ENCODE measurements around the gene HIVEP2. TPM values are rescaled to one million over a fixed set of nuclear protein-coding genes. Genes with fewer than 3 reads are reported as not detected.
A peak's percentile ranks its signal among the peaks of the same experiment; 100 is the strongest.

HIVEP2 gene
- total and polyA plus RNA-seq, 2 donors (not counting 1 experiment from before 2014, with no cell fraction given) = 5.0 to 14.4 TPM

GRCh38 chr6:142821860-142822259 is 123.1 kb downstream of the HIVEP2 start:
- Histone ChIP-seq H2AFZ (ENCODE audit: low read length) (no peak overlapping the region), H3K4me2 (ENCODE audit: extremely low read depth, insufficient read depth, low read length) (no peak overlapping the region), H3K9ac (ENCODE audit: insufficient read depth, low read length) (no peak overlapping the region), H4K20me1 (ENCODE audit: control insufficient read depth, extremely low read depth, insufficient read depth, low read length) (no peaks in the 10 kb centered on the region), H3K27ac (ENCODE audit: insufficient read depth, low read length) (no peak overlapping the region), H3K9me3 (ENCODE audit: control insufficient read depth, insufficient read depth, low read depth, low read length) (no peaks in the 10 kb centered on the region), H3K36me3 (ENCODE audit: control insufficient read depth, insufficient read depth, low read length) (no peaks in the 10 kb centered on the region), H3K27me3 (ENCODE audit: control insufficient read depth, insufficient read depth, low read length) (no peaks in the 10 kb centered on the region), H3K4me1 (ENCODE audit: control insufficient read depth, extremely low read depth, insufficient read depth, low read length) (peaks cover 15% of the 10 kb centered on the region), H3K4me3 (replicated peaks in 1 of 4; ENCODE audit: control extremely low read depth in 1 of 4, insufficient read depth in 1 of 4, low read depth in 3 of 4, low read length in 4 of 4) (no peak overlapping the region), H3K79me2 (ENCODE audit: control insufficient read depth, insufficient read depth, low read length) (peaks cover 17% of the 10 kb centered on the region)
- DNase-seq (ENCODE audit: low read depth in 2 of 2) = no peak
- no peak for TF ChIP-seq CTCF (conservative IDR thresholded peaks at IDR 0.05 in 1 of 2, IDR thresholded peaks at IDR 0.05 in 1 of 2; ENCODE audit: low read depth in 1 of 2, low read length in 2 of 2)
- TF ChIP-seq EZH2 (IDR thresholded peaks at IDR 0.05; ENCODE audit: low read length, missing control alignments) = no peak

GRCh38 chr6:142821164-142821716 is 123.7 kb downstream of the HIVEP2 start:
- no peak overlapping the region for H3K27ac ChIP-seq (ENCODE audit: insufficient read depth, low read length)
- H3K27me3 ChIP-seq (ENCODE audit: control insufficient read depth, insufficient read depth, low read length) = no peaks in the 10 kb centered on the region
- no peak overlapping the region for H3K9ac ChIP-seq (ENCODE audit: insufficient read depth, low read length)
- H3K4me1 ChIP-seq (ENCODE audit: control insufficient read depth, extremely low read depth, insufficient read depth, low read length) = peaks cover 15% of the 10 kb centered on the region
- TF ChIP-seq EZH2 (IDR thresholded peaks at IDR 0.05; ENCODE audit: low read length, missing control alignments) = no peak
- TF ChIP-seq CTCF (conservative IDR thresholded peaks at IDR 0.05 in 1 of 2, IDR thresholded peaks at IDR 0.05 in 1 of 2; ENCODE audit: low read depth in 1 of 2, low read length in 2 of 2) = no peak
- no peak overlapping the region for H2AFZ ChIP-seq (ENCODE audit: low read length)
- peaks cover 17% of the 10 kb centered on the region for H3K79me2 ChIP-seq (ENCODE audit: control insufficient read depth, insufficient read depth, low read length)
- H3K4me3 ChIP-seq (replicated peaks in 1 of 4; ENCODE audit: control extremely low read depth in 1 of 4, insufficient read depth in 1 of 4, low read depth in 3 of 4, low read length in 4 of 4) = no peak overlapping the region
- no peaks in the 10 kb centered on the region for H3K9me3 ChIP-seq (ENCODE audit: control insufficient read depth, insufficient read depth, low read depth, low read length)
- no peaks in the 10 kb centered on the region for H3K36me3 ChIP-seq (ENCODE audit: control insufficient read depth, insufficient read depth, low read length)
- no peaks in the 10 kb centered on the region for H4K20me1 ChIP-seq (ENCODE audit: control insufficient read depth, extremely low read depth, insufficient read depth, low read length)
- peak overlapping the region; percentile 77 for H3K4me2 ChIP-seq (ENCODE audit: extremely low read depth, insufficient read depth, low read length)
- no peak for DNase-seq (ENCODE audit: low read depth in 2 of 2)

- H3K9me3 ChIP-seq (ENCODE audit: control insufficient read depth, insufficient read depth, low read depth, low read length) = no peaks in the 10 kb centered on the region
- no peak for TF ChIP-seq CTCF (conservative IDR thresholded peaks at IDR 0.05 in 1 of 2, IDR thresholded peaks at IDR 0.05 in 1 of 2; ENCODE audit: low read depth in 1 of 2, low read length in 2 of 2)
- no peak for TF ChIP-seq EZH2 (IDR thresholded peaks at IDR 0.05; ENCODE audit: low read length, missing control alignments)
- H3K4me1 ChIP-seq (ENCODE audit: control insufficient read depth, extremely low read depth, insufficient read depth, low read length) = peaks cover 15% of the 10 kb centered on the region
- H3K36me3 ChIP-seq (ENCODE audit: control insufficient read depth, insufficient read depth, low read length) = no peaks in the 10 kb centered on the region
- no peaks in the 10 kb centered on the region for H4K20me1 ChIP-seq (ENCODE audit: control insufficient read depth, extremely low read depth, insufficient read depth, low read length)
- H2AFZ ChIP-seq (ENCODE audit: low read length) = no peak overlapping the region
- peaks cover 17% of the 10 kb centered on the region for H3K79me2 ChIP-seq (ENCODE audit: control insufficient read depth, insufficient read depth, low read length)
- no peaks in the 10 kb centered on the region for H3K27me3 ChIP-seq (ENCODE audit: control insufficient read depth, insufficient read depth, low read length)
- DNase-seq (ENCODE audit: low read depth in 2 of 2) = peak in 1 of 2 donors; percentile 29
- peak overlapping the region; percentile 77 for H3K4me2 ChIP-seq (ENCODE audit: extremely low read depth, insufficient read depth, low read length)
- peak overlapping the region; percentile 17 for H3K9ac ChIP-seq (ENCODE audit: insufficient read depth, low read length)
- H3K4me3 ChIP-seq (replicated peaks in 1 of 4; ENCODE audit: control extremely low read depth in 1 of 4, insufficient read depth in 1 of 4, low read depth in 3 of 4, low read length in 4 of 4) = peak overlapping the region; percentile 14 to 29 (median 20)
- H3K27ac ChIP-seq (ENCODE audit: insufficient read depth, low read length) = peak overlapping the region; percentile 18
Observed at GRCh38 chr6:142820338-142821051, 124.5 kb downstream of the HIVEP2 start.

Measured in fibroblast of lung (primary cell).